SK-N-SH (cell line): ENCODE results near the gene HEPACAM. TPM values are rescaled to one million over a fixed set of nuclear protein-coding genes. Genes with fewer than 3 reads are reported as not detected.

Experiments used
- CTCF ChIA-PET: fragments of 300-600, 350-600 bp; formaldehyde crosslinking; extraction: SDS; loops from one replicate; lab custom pipeline; 2021; lab: Yijun Ruan, JAX
- POLR2A ChIA-PET: fragments of 350-600 bp; sonication (Branson Sonifier 250); formaldehyde crosslinking; extraction: SDS; loops from one replicate; lab custom pipeline; 2020; ENCODE audit warnings: antibody characterized with exemption, inconsistent platforms; lab: Yijun Ruan, JAX
- DNase-seq: peaks from one replicate; pipeline ENCODE4 v3.0.0; 2012
- H2AFZ ChIP-seq: fragments of 200-600 bp; sonication (generic); 2 replicates; pipeline ENCODE4 v1.8.1; 2016; ENCODE audit warnings: antibody characterized with exemption, mild to moderate bottlenecking, low read depth
- H3F3A ChIP-seq: fragments of 200-600 bp; sonication (generic); replicated peaks from 2 replicates; pipeline ENCODE3; 2016; ENCODE audit warnings: antibody characterized with exemption, mild to moderate bottlenecking; ENCODE audit not compliant: insufficient read depth
- H3K27ac ChIP-seq, 2 experiments: fragments of 200-500 bp in 1 of 2; fragments of 200-600 bp in 1 of 2; sonication (Bioruptor generic) in 1 of 2; sonication (generic), shearing (Covaris generic) in 1 of 2; 2 replicates each; pipeline versions ENCODE4 v1.5.1 to v1.6.1; 2014 to 2016; ENCODE audit warnings: low read depth in 2 of 2, inconsistent platforms in 1 of 2, low read length in 1 of 2, mild to moderate bottlenecking in 1 of 2, mixed read lengths in 1 of 2
- H3K27me3 ChIP-seq: fragments of 200-600 bp; sonication (generic), shearing (Covaris generic); 2 replicates; pipeline ENCODE4 v1.6.1; 2016; ENCODE audit warnings: mixed run types; ENCODE audit not compliant: insufficient read depth
- H3K36me3 ChIP-seq, 2 experiments: fragments of 200-500 bp in 1 of 2; fragments of 200-600 bp in 1 of 2; sonication (Bioruptor generic) in 1 of 2; sonication (generic) in 1 of 2; replicated peaks in 1 of 2; 2 replicates each; pipeline versions ENCODE3 to v1.5.1; 2014 to 2016; ENCODE audit warnings: low read length in 1 of 2, mild to moderate bottlenecking in 1 of 2; ENCODE audit not compliant: insufficient read depth in 2 of 2, control insufficient read depth in 1 of 2
- H3K4me1 ChIP-seq, 2 experiments: fragments of 200-500 bp in 1 of 2; fragments of 200-600 bp in 1 of 2; sonication (Bioruptor generic) in 1 of 2; sonication (generic), shearing (Covaris generic) in 1 of 2; 2 replicates each; pipeline versions ENCODE4 v1.5.1 to v1.6.1; 2014 to 2016; ENCODE audit warnings: low read depth in 1 of 2, low read length in 1 of 2, mixed run types in 1 of 2; ENCODE audit not compliant: insufficient read depth in 2 of 2, control insufficient read depth in 1 of 2
- H3K4me2 ChIP-seq: fragments of 200-600 bp; sonication (generic), shearing (Covaris generic); 2 replicates; pipeline ENCODE4 v1.6.1; 2017; ENCODE audit warnings: mixed run types
- H3K4me3 ChIP-seq, 2 experiments: fragments of 200-500 bp in 1 of 2; fragments of 200-600 bp in 1 of 2; sonication (Bioruptor generic) in 1 of 2; sonication (generic), shearing (Covaris generic) in 1 of 2; 2 replicates each; pipeline versions ENCODE4 v1.5.1 to v1.8.1; 2014 to 2016; ENCODE audit warnings: low read depth in 2 of 2, inconsistent platforms in 1 of 2, low read length in 1 of 2, mild to moderate bottlenecking in 1 of 2, mixed read lengths in 1 of 2, moderate library complexity in 1 of 2
- H3K79me2 ChIP-seq: fragments of 200-600 bp; sonication (generic); 2 replicates; pipeline ENCODE4 v1.8.1; 2017; ENCODE audit warnings: mild to moderate bottlenecking; ENCODE audit not compliant: insufficient read depth
- H3K9ac ChIP-seq: fragments of 200-600 bp; sonication (generic); 2 replicates; pipeline ENCODE4 v1.6.1; 2017; ENCODE audit warnings: mixed run types
- H3K9me2 ChIP-seq: fragments of 200-600 bp; sonication (generic); 2 replicates; pipeline ENCODE4 v1.6.1; 2017; ENCODE audit warnings: mixed run types
- H3K9me3 ChIP-seq: fragments of 200-600 bp; sonication (generic); 2 replicates; pipeline ENCODE4 v1.6.1; 2017; ENCODE audit warnings: mixed run types, mild to moderate bottlenecking, moderate library complexity
- H4K20me1 ChIP-seq: fragments of 200-600 bp; sonication (generic); 2 replicates; pipeline ENCODE4 v1.6.1; 2017; ENCODE audit warnings: mild to moderate bottlenecking, mixed run types; ENCODE audit not compliant: insufficient read depth
- CHD2 ChIP-seq: fragments of 150-350 bp; IDR thresholded peaks from 2 replicates; pipeline ENCODE4 v1.6.1; 2018; ENCODE audit warnings: low read length; ENCODE audit not compliant: partially characterized antibody
- EP300 ChIP-seq, 2 experiments: IDR thresholded peaks; 2 replicates each; pipeline versions ENCODE4 v1.4.0 to v1.6.1; 2012; ENCODE audit warnings: borderline replicate concordance in 1 of 2, low read depth in 1 of 2, low read length in 1 of 2
- EZH2phosphoT487 ChIP-seq: fragments of 200-600 bp; sonication (generic); IDR thresholded peaks from 2 replicates; pipeline ENCODE4 v1.6.1; 2017; ENCODE audit warnings: low read depth, mixed run types, mild to moderate bottlenecking, antibody characterized with exemption, moderate library complexity, borderline replicate concordance
- FOSL2 ChIP-seq: IDR thresholded peaks from 2 replicates; pipeline ENCODE4 v1.4.0; 2012; ENCODE audit warnings: low read depth, mild to moderate bottlenecking, moderate library complexity, borderline replicate concordance
- FOXJ3 ChIP-seq: sonication (generic); formaldehyde crosslinking; IDR thresholded peaks from 2 replicates; pipeline ENCODE4 v1.5.1; 2020; ENCODE audit warnings: mild to moderate bottlenecking, missing genetic modification reagents
- FOXM1 ChIP-seq: IDR thresholded peaks from 2 replicates; pipeline ENCODE4 v1.4.0; 2012; ENCODE audit warnings: low read depth, mild to moderate bottlenecking
- JUND ChIP-seq: IDR thresholded peaks from 2 replicates; pipeline ENCODE4 v1.4.0; 2012
- RAD21 ChIP-seq: IDR thresholded peaks from 2 replicates; pipeline ENCODE4 v1.6.1; 2012; ENCODE audit warnings: mild to moderate bottlenecking, low read length
- RCOR1 ChIP-seq: fragments of 150-350 bp; IDR thresholded peaks from 2 replicates; pipeline ENCODE4 v1.6.1; 2017; ENCODE audit warnings: antibody characterized with exemption, low read length
- TAF1 ChIP-seq: IDR thresholded peaks from 2 replicates; pipeline ENCODE4 v1.6.1; 2012; ENCODE audit warnings: low read depth, mild to moderate bottlenecking, low read length, moderate library complexity, borderline replicate concordance
- TEAD4 ChIP-seq: IDR thresholded peaks from 2 replicates; pipeline ENCODE4 v1.4.0; 2012; ENCODE audit warnings: mild to moderate bottlenecking, borderline replicate concordance; ENCODE audit not compliant: insufficient read depth
- YY1 ChIP-seq: IDR thresholded peaks from 2 replicates; pipeline ENCODE4 v1.4.0; 2012; ENCODE audit warnings: low read depth, mild to moderate bottlenecking
- WGBS: methylation state at CpG from one replicate; pipeline ENCODE4 v1.1.6; 2017; ENCODE audit warnings: low lambda C conversion rate; 5-methylcytosine and 5-hydroxymethylcytosine counted together
- polyA plus RNA-seq, 3 experiments: library from polyadenylated mRNA; depleted of rRNA; stranded (reverse); fragments of >200 nt; gene quantifications; 2 replicates each; pipeline ENCODE4 v1.2.3, GENCODE V29; 2012
- TF ChIP-seq, protein P1 (sequence below): fragments of 200-600 bp; sonication (generic); IDR thresholded peaks from 2 replicates; pipeline ENCODE4 v1.6.1; 2017; ENCODE audit warnings: antibody characterized with exemption, mild to moderate bottlenecking, moderate library complexity
- TF ChIP-seq, protein P2 (sequence below): IDR thresholded peaks from 2 replicates; pipeline ENCODE4 v1.4.0; 2012; ENCODE audit warnings: low read depth

Gene HEPACAM
- polyA plus RNA-seq, 1 of the 3 experiments (the other 2 are of a cell fraction), result not detected

DNA sequence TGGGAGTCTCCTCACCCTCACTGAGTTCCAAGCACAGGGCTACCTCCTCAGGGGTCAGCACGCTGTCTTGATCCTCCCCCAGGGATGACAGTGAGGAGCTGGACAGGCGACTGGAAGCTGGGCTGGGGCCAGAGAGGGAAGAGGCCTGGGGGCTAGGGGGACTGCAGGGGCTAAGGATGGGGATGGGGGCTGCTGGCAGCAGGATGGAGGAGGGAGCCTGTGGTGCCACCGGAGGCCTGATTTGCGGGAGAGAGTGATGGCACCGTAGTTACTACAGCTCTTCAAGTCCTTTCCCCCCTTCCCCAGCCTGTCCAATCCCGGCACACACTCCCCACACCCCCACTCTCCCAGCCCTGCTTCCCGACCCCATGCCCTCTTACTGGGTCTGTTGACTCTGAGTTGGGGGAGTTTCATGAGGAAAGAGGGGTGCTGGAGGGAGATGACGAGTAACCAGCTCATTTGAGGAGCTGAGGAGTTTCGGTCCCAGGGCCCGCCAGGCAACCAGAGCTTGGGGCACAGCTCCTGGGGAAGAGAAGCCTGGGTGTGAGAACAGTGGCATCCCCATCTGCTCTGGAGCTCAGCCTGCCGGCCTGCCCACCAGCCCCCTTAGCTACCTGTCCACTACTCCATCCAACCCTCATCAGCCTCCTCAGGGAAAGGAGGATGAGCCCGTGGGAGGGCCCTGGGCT lies 48.7 kb downstream of the HEPACAM start:
- H3K36me3 ChIP-seq, result no peaks in the 10 kb centered on the region
- WGBS, result 73% methylated on average over 12 of the region's 12 CpGs
- ChIA-PET POLR2A (interaction anchor here (0.6 kb wide), 1 partner anchor 67 kb away, joined by 4 read pairs; the partner anchor contains the start of gene CCDC15), CTCF (interaction anchor here (1.0 to 4.1 kb wide), 3 partner anchors 11 to 51 kb away, joined by 3 to 23 read pairs (median 5); no protein-coding TSS in a partner anchor)
- no peak overlapping the region for H3K4me2 ChIP-seq
- H3K9me2 ChIP-seq, result no peaks in the 10 kb centered on the region
- no peaks in the 10 kb centered on the region for H3F3A ChIP-seq
- peak; percentile 21 for DNase-seq
- H4K20me1 ChIP-seq, result no peaks in the 10 kb centered on the region
- no peaks in the 10 kb centered on the region for H3K27me3 ChIP-seq
- no peak overlapping the region for H2AFZ ChIP-seq
- no peak for TF ChIP-seq YY1
- H3K9me3 ChIP-seq, result no peaks in the 10 kb centered on the region
- no peaks in the 10 kb centered on the region for H3K79me2 ChIP-seq
- H3K4me1 ChIP-seq, result peaks cover 0 to 5% of the 10 kb centered on the region in 2 experiments; a peak in 1 of 4 replicates
- H3K27ac ChIP-seq, result no peak overlapping the region
- H3K9ac ChIP-seq, result no peak overlapping the region
- no peak overlapping the region for H3K4me3 ChIP-seq

DNA sequence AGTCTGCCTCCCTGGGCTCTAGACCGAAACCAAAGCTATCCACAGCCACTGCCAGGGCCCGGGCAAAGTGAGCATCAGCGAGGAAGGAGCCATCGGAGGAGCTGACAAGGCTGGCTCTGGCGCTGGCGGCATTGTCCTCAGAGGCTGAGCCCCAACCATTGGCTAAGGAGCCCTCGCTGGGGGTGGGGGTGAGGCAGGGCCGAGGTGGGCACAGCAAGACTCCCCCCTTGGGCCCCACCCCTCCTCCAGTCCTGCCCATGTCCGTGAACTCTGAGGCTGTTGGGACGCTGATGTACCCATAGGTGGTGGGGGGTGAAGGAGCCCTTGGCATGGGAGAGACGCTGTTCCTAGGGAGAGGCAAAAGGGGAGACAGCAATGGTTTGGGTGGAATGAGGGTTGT lies 49.4 kb downstream of the HEPACAM start:
- H3K4me1 ChIP-seq, result peaks cover 0 to 5% of the 10 kb centered on the region in 2 experiments; a peak in 1 of 4 replicates
- TF ChIP-seq FOXJ3 (CRISPR knock-in tag), result no peak
- TF ChIP-seq, protein P1, sequence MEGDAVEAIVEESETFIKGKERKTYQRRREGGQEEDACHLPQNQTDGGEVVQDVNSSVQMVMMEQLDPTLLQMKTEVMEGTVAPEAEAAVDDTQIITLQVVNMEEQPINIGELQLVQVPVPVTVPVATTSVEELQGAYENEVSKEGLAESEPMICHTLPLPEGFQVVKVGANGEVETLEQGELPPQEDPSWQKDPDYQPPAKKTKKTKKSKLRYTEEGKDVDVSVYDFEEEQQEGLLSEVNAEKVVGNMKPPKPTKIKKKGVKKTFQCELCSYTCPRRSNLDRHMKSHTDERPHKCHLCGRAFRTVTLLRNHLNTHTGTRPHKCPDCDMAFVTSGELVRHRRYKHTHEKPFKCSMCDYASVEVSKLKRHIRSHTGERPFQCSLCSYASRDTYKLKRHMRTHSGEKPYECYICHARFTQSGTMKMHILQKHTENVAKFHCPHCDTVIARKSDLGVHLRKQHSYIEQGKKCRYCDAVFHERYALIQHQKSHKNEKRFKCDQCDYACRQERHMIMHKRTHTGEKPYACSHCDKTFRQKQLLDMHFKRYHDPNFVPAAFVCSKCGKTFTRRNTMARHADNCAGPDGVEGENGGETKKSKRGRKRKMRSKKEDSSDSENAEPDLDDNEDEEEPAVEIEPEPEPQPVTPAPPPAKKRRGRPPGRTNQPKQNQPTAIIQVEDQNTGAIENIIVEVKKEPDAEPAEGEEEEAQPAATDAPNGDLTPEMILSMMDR, result no peak
- CTCF ChIA-PET, result no interaction called here

DNA sequence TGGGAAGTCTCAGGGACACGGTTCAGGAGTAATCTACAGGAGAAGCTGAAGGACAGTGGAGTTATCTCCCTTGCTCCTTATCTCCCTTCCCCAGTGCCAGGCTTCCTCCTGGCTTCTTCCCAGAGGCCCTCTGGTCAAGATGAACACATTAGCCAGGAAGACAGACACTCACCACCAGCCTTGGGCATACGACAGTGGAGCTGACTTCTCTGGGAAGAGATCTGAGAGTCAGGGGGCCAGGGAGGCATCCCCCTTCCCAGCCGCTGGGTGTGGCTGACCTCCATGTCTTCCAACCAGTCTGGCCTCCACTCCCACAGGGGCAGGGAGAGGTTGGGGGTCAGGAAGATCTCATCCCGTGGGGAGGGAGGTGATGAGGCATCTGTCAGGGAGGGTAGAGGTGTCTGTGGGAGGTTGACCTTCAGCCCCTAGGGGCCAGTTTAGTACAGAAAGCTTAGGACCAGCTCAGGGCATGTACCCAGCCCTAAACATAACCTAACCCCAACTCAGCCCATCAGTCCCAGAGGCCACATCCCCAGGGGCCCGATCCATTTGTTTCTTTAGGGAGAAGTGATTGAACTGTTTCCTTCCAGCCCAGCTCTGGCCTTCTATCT lies 50.9 kb downstream of the HEPACAM start:
- POLR2A ChIA-PET, result interaction anchor here (0.6 kb wide), 1 partner anchor 35 kb away, joined by 4 read pairs; no protein-coding TSS in a partner anchor
- DNase-seq, result no peak
- H3K79me2 ChIP-seq, result no peaks in the 10 kb centered on the region
- H3K4me2 ChIP-seq, result no peak overlapping the region
- H3K4me3 ChIP-seq, result no peak overlapping the region
- no peaks in the 10 kb centered on the region for H3K27me3 ChIP-seq
- no peak overlapping the region for H3K9ac ChIP-seq
- peaks cover 0 to 5% of the 10 kb centered on the region in 2 experiments; a peak in 1 of 4 replicates for H3K4me1 ChIP-seq
- H3K27ac ChIP-seq, result no peak overlapping the region
- no peaks in the 10 kb centered on the region for H3K9me2 ChIP-seq
- H4K20me1 ChIP-seq, result no peaks in the 10 kb centered on the region
- no peaks in the 10 kb centered on the region for H3K9me3 ChIP-seq
- no peaks in the 10 kb centered on the region for H3K36me3 ChIP-seq
- no peak overlapping the region for H2AFZ ChIP-seq
- 83% methylated on average over 4 of the region's 5 CpGs for WGBS
- CTCF ChIA-PET, result interaction anchor here (0.7 to 1.1 kb wide), 2 partner anchors 8 to 378 kb away, joined by 3 to 4 read pairs; no protein-coding TSS in a partner anchor
- no peaks in the 10 kb centered on the region for H3F3A ChIP-seq
- TF ChIP-seq, protein P1, result no peak
- no peak for TF ChIP-seq TAF1
- TF ChIP-seq, protein P2, sequence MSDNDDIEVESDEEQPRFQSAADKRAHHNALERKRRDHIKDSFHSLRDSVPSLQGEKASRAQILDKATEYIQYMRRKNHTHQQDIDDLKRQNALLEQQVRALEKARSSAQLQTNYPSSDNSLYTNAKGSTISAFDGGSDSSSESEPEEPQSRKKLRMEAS, result no peak
- TF ChIP-seq RAD21, result no peak
- no peak for TF ChIP-seq EZH2phosphoT487
- no peak for TF ChIP-seq FOSL2
- TF ChIP-seq JUND, result no peak
- TF ChIP-seq EP300 (IDR thresholded peaks at IDR 0.05; ENCODE audit: borderline replicate concordance in 1 of 2, low read depth in 1 of 2, low read length in 1 of 2), result no peak
- TF ChIP-seq CHD2, result no peak
- no peak for TF ChIP-seq FOXM1
- TF ChIP-seq RCOR1, result no peak
- no peak for TF ChIP-seq TEAD4
- no peak for TF ChIP-seq YY1

More for the DNA sequence above, 49.4 kb downstream of the HEPACAM start:
- no peak overlapping the region for H3K9ac ChIP-seq
- no peaks in the 10 kb centered on the region for H3K9me2 ChIP-seq
- no peaks in the 10 kb centered on the region for H4K20me1 ChIP-seq
- H3K9me3 ChIP-seq, result no peaks in the 10 kb centered on the region
- WGBS, result 84% methylated on average over 6 of the region's 11 CpGs
- peak; percentile 9 for DNase-seq
- no peak overlapping the region for H3K4me3 ChIP-seq
- no peak overlapping the region for H2AFZ ChIP-seq
- H3F3A ChIP-seq, result no peaks in the 10 kb centered on the region
- no peaks in the 10 kb centered on the region for H3K79me2 ChIP-seq
- POLR2A ChIA-PET, result no interaction called here
- no peak overlapping the region for H3K4me2 ChIP-seq
- H3K27me3 ChIP-seq, result no peaks in the 10 kb centered on the region
- H3K27ac ChIP-seq, result no peak overlapping the region
- H3K36me3 ChIP-seq, result no peaks in the 10 kb centered on the region
